K562 (cell line): ENCODE results near the gene PITPNM3. TPM values are rescaled to one million over a fixed set of nuclear protein-coding genes. Genes with fewer than 3 reads are reported as not detected.

Experiments
- ATAC-seq: fragments of 200-7000 bp; cut with Tn5 transposase; 3 replicates; pipeline ENCODE4 v1.9.1; 2020; ENCODE audit warnings: moderate library complexity
- BruUV-seq: library from RNA; stranded (reverse); fragments of 400-500 nt; replicated peaks from 2 replicates; lab custom pipeline; 2021; lab: Mats Ljungman, UMichigan
- CTCF ChIA-PET: fragments of 300-600 bp; formaldehyde crosslinking; extraction: SDS; loops from one replicate; lab custom pipeline; 2021; ENCODE audit warnings: low intra/inter-chr PET ratio; lab: Yijun Ruan, JAX
- POLR2A ChIA-PET: fragments of 300-600, 350-650 bp; sonication (Branson Sonifier 250); formaldehyde crosslinking; extraction: SDS; loops from one replicate; lab custom pipeline; 2021; ENCODE audit warnings: antibody characterized with exemption, inconsistent platforms; lab: Yijun Ruan, JAX
- DNase-seq, 4 experiments: peaks; one replicate each; pipeline versions ENCODE4 v3.0.0 to v3.0.0-alpha.2; 2011 to 2018; ENCODE audit warnings: low spot score in 3 of 4, mixed read lengths in 3 of 4; ENCODE audit errors: extremely low read depth in 1 of 4
- FAIRE-seq: peaks from 2 replicates; lab custom pipeline; 2011; peaks lifted over from hg19 to GRCh38; lab: Jason Lieb, UNC
- H2AFZ ChIP-seq: 2 replicates; pipeline ENCODE4 v1.6.0; 2011; ENCODE audit warnings: low read depth, low read length, control low read depth, inconsistent platforms
- H3K27ac ChIP-seq: fragments of 200-600 bp; 3 replicates; pipeline ENCODE4 v1.8.0; 2011; ENCODE audit warnings: low read depth, mild to moderate bottlenecking, control low read depth, inconsistent platforms, low read length, moderate library complexity, mixed read lengths; ENCODE audit errors: extremely low read depth
- H3K27me3 ChIP-seq, 2 experiments: fragments of 300-600 bp in 1 of 2; 2 replicates in 1 of 2; 3 replicates in 1 of 2; pipeline versions ENCODE4 v1.6.0 to v1.8.0; 2011; ENCODE audit warnings: inconsistent platforms in 2 of 2, low read length in 2 of 2, mild to moderate bottlenecking in 1 of 2, mixed read lengths in 1 of 2, moderate library complexity in 1 of 2; ENCODE audit not compliant: control insufficient read depth in 2 of 2, insufficient read depth in 2 of 2
- H3K36me3 ChIP-seq: fragments of 300-600 bp; 3 replicates; pipeline ENCODE4 v1.8.0; 2011; ENCODE audit warnings: mild to moderate bottlenecking, low read length, inconsistent platforms; ENCODE audit not compliant: control insufficient read depth, insufficient read depth
- H3K4me1 ChIP-seq, 2 experiments: fragments of 200-600 bp in 1 of 2; replicated peaks in 1 of 2; 2 replicates in 1 of 2; 3 replicates in 1 of 2; pipeline versions ENCODE4 v1.5.1 to v1.8.0; 2011; ENCODE audit warnings: inconsistent platforms in 2 of 2, low read length in 2 of 2, mild to moderate bottlenecking in 1 of 2, mixed read lengths in 1 of 2, moderate library complexity in 1 of 2; ENCODE audit not compliant: control insufficient read depth in 2 of 2, insufficient read depth in 2 of 2
- H3K4me2 ChIP-seq: 2 replicates; pipeline ENCODE4 v1.6.1; 2011; ENCODE audit warnings: low read length, control low read depth, inconsistent platforms, mixed read lengths; ENCODE audit not compliant: insufficient read depth
- H3K4me3 ChIP-seq: fragments of 200-600 bp; sonication (generic), shearing (Covaris generic); 2 replicates; pipeline ENCODE4 v1.5.1; 2016; ENCODE audit warnings: control low read depth, inconsistent platforms
- H3K79me2 ChIP-seq: fragments of 200-600 bp; 3 replicates; pipeline ENCODE4 v1.8.0; 2011; ENCODE audit warnings: low read length, inconsistent platforms; ENCODE audit not compliant: control insufficient read depth, insufficient read depth
- H3K9ac ChIP-seq, 2 experiments: 2 replicates each; pipeline versions ENCODE4 v1.6.0 to v1.6.1; 2011; ENCODE audit warnings: low read depth in 2 of 2, low read length in 2 of 2, control low read depth in 1 of 2, inconsistent platforms in 1 of 2, mild to moderate bottlenecking in 1 of 2, mixed read lengths in 1 of 2; ENCODE audit not compliant: insufficient read depth in 1 of 2
- H3K9me1 ChIP-seq: one replicate; pipeline ENCODE4 v1.6.0; 2011; ENCODE audit warnings: inconsistent platforms, mild to moderate bottlenecking, low read length, moderate library complexity; ENCODE audit not compliant: control insufficient read depth, insufficient read depth
- H3K9me3 ChIP-seq: replicated peaks from 2 replicates; pipeline ENCODE4 v1.5.1; 2011; ENCODE audit warnings: low read depth, low read length, inconsistent platforms; ENCODE audit not compliant: control insufficient read depth, insufficient read depth
- H4K20me1 ChIP-seq: replicated peaks from 2 replicates; pipeline ENCODE4 v1.6.1; 2011; ENCODE audit warnings: low read length, inconsistent platforms, mixed read lengths; ENCODE audit not compliant: control insufficient read depth, insufficient read depth
- BCOR ChIP-seq: fragments of 450-650 bp; IDR thresholded peaks from 2 replicates; pipeline ENCODE4 v1.6.1; 2016
- CEBPG ChIP-seq, 3 experiments: fragments of 200-800 bp in 1 of 3; sonication (Bioruptor generic) in 1 of 3; sonication (generic) in 1 of 3; formaldehyde crosslinking in 1 of 3; IDR thresholded peaks in 2 of 3; conservative IDR thresholded peaks in 1 of 3; 2 replicates each; pipeline versions ENCODE4 v1.6.1 to v1.8.0; 2016 to 2022; ENCODE audit warnings: missing compliant biosample characterization in 2 of 3, missing genetic modification characterization in 2 of 3, mild to moderate bottlenecking in 1 of 3, missing genetic modification reagents in 1 of 3
- DIDO1 ChIP-seq: fragments of 450-650 bp; IDR thresholded peaks from 2 replicates; pipeline ENCODE4 v1.6.1; 2016; ENCODE audit warnings: low read depth, missing biosample characterization, missing genetic modification characterization
- DPF2 ChIP-seq: fragments of 450-650 bp; IDR thresholded peaks from 2 replicates; pipeline ENCODE4 v1.6.1; 2016
- ETV5 ChIP-seq: sonication (generic); formaldehyde crosslinking; IDR thresholded peaks from 2 replicates; pipeline ENCODE4 v1.4.0; 2020; ENCODE audit warnings: low read depth, mild to moderate bottlenecking, missing genetic modification reagents
- GTF2A2 ChIP-seq: IDR thresholded peaks from 2 replicates; pipeline ENCODE4 v1.6.1; 2016; ENCODE audit warnings: mild to moderate bottlenecking, missing genetic modification characterization, missing compliant biosample characterization
- JUNB ChIP-seq: fragments of 450-650 bp; formaldehyde crosslinking; conservative IDR thresholded peaks from 2 replicates; pipeline ENCODE4 v1.4.0; 2020; ENCODE audit warnings: mild to moderate bottlenecking
- TEAD4 ChIP-seq, 2 experiments: sonication (generic) in 1 of 2; formaldehyde crosslinking in 1 of 2; IDR thresholded peaks; 2 replicates each; pipeline versions ENCODE4 v1.6.1 to v1.8.0; 2012 to 2022; ENCODE audit warnings: borderline replicate concordance in 1 of 2, inconsistent platforms in 1 of 2, low read length in 1 of 2, mild to moderate bottlenecking in 1 of 2, missing genetic modification reagents in 1 of 2
- WHSC1 ChIP-seq: IDR thresholded peaks from one replicate; pipeline ENCODE4 v1.6.1; 2012; ENCODE audit warnings: low read length, control low read depth, inconsistent platforms
- ZNF174 ChIP-seq: fragments of 250-450 bp; sonication (Bioruptor Pico); IDR thresholded peaks from 2 replicates; pipeline ENCODE4 v1.4.0; 2020; ENCODE audit warnings: mild to moderate bottlenecking
- ZNF197 ChIP-seq: fragments of 200-800 bp; sonication (Bioruptor generic); IDR thresholded peaks from 2 replicates; pipeline ENCODE4 v1.6.1; 2016; ENCODE audit warnings: low read depth, missing genetic modification characterization, missing compliant biosample characterization
- ZNF263 ChIP-seq: sonication (generic); formaldehyde crosslinking; IDR thresholded peaks from 2 replicates; pipeline ENCODE4 v1.8.0; 2022; ENCODE audit warnings: mild to moderate bottlenecking, missing genetic modification reagents, borderline replicate concordance
- ZNF586 ChIP-seq: fragments of 450-650 bp; formaldehyde crosslinking; conservative IDR thresholded peaks from 2 replicates; pipeline ENCODE4 v1.4.0; 2020; ENCODE audit warnings: mild to moderate bottlenecking, moderate library complexity
- WGBS: fragments of 100-300 bp; shearing (Covaris generic); methylation state at CpG from one replicate; pipeline ENCODE4 v1.1.6; 2016; ENCODE audit warnings: low coverage, mixed read lengths; ENCODE audit not compliant: insufficient coverage; ENCODE audit errors: missing lambda C conversion rate; 5-methylcytosine and 5-hydroxymethylcytosine counted together
- in situ Hi-C: fragments of 300-500 bp; cut with MboI; formaldehyde crosslinking; loops from 4 replicates; pipeline ENCODE4 v1.15.0; 2018; ENCODE audit warnings: inconsistent platforms, mixed read lengths
- intact Hi-C: fragments of 100-400 bp; cut with micrococcal nuclease; formaldehyde crosslinking; loops from 2 replicates; pipeline ENCODE4 v1.14.2; 2022
- polyA plus RNA-seq, 8 experiments: library from polyadenylated mRNA; depleted of rRNA in 4 of 8; stranded (reverse) in 5 of 8; unstranded in 3 of 8; fragments of >200 nt; fragmentation: Nextera tagmentation in 2 of 8; fragmentation: Illumina TruSeq in 1 of 8; extraction: Ambion mirVana in 2 of 8; extraction: Trizol in 1 of 8; gene quantifications; 2 replicates each; pipeline versions ENCODE4 v1.2.1 to v1.2.3, GENCODE V29; 2011 to 2014; ENCODE audit warnings: inconsistent platforms in 1 of 8, missing spikeins in 1 of 8
- total RNA-seq, 7 experiments: library from RNA; depleted of rRNA in 6 of 7; stranded (reverse); fragments of >200 nt in 6 of 7; fragmentation: Illumina TruSeq in 2 of 7; extraction: Trizol in 2 of 7; gene quantifications; 2 replicates each; pipeline versions ENCODE4 v1.2.1 to v1.2.3, GENCODE V29; 2011 to 2021; ENCODE audit warnings: low replicate concordance in 1 of 7
- TF ChIP-seq, protein P1 (sequence below): fragments of 250-450 bp; sonication (Bioruptor Pico); IDR thresholded peaks from 2 replicates; pipeline ENCODE4 v1.8.0; 2021; ENCODE audit warnings: moderate library complexity, mild to moderate bottlenecking, inconsistent platforms
- TF ChIP-seq, protein P2 (sequence below): sonication (generic); formaldehyde crosslinking; IDR thresholded peaks from 2 replicates; pipeline ENCODE4 v1.9.0; 2022; ENCODE audit warnings: mild to moderate bottlenecking, missing genetic modification reagents
- TF ChIP-seq, protein P3 (sequence below): fragments of 450-650 bp; IDR thresholded peaks from 2 replicates; pipeline ENCODE4 v1.6.1; 2014; ENCODE audit warnings: low read depth, mild to moderate bottlenecking, moderate library complexity, borderline replicate concordance

Gene PITPNM3
- total and polyA plus RNA-seq, 9 of the 15 experiments (the other 6 are each of a cell fraction or from before 2014, with no cell fraction given): 0.14 to 0.38 (median 0.22) TPM; not detected in 2

DNA sequence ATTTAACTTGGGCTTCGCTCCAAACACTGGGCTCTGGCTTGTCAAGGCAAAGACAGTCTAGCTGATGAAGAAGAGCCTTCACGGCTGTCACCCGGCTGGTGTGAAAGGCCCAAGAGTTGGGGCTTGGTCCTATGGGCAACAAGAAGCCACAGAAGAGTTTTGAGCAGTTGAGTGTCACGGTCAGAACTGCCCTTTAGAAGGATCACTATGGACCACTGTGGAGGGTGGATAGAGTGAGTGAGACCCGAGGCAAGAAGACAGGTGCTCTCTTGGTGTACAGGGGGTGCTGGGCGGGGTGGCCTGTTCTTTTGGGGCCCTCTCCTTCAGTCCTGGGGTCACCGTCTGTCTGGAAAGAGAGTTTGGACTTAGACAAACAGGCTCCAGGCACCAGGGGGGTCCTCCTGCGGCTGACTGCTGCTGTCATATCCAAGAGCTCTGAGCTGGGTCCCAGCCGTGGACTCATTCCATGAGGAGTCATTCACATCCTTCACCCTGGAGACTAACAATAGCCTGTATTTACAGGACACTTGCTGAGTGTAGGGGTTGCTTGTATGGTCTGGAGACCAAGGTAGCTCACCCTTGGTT, 109.7 kb downstream of the PITPNM3 start:
- intact Hi-C loops (no loop called here), in situ Hi-C loops (loop anchor here (25.0 kb wide), 1 partner anchor 1209 kb away; the partner anchor contains the start of gene SCIMP)
- Histone ChIP-seq H3K9me3 (no peaks in the 10 kb centered on the region), H3K9me1 (no peaks in the 10 kb centered on the region), H2AFZ (no peak overlapping the region), H3K4me2 (no peak overlapping the region), H4K20me1 (no peaks in the 10 kb centered on the region), H3K79me2 (no peaks in the 10 kb centered on the region), H3K27me3 (no peaks in the 10 kb centered on the region), H3K27ac (no peak overlapping the region), H3K36me3 (no peaks in the 10 kb centered on the region), H3K4me3 (no peak overlapping the region), H3K4me1 (peaks cover 5 to 16% of the 10 kb centered on the region in 2 experiments; a peak in 4 of 5 replicates), H3K9ac (no peak overlapping the region)
- ChIA-PET CTCF (no interaction called here), POLR2A (interaction anchor here (1.0 kb wide), 1 partner anchor 11 kb away, joined by 4 read pairs; no protein-coding TSS in a partner anchor)
- ATAC-seq: no peak
- BruUV-seq: no TSS peak
- no peak for DNase-seq
- no peak for FAIRE-seq
- WGBS: 73% methylated on average over 7 of the region's 9 CpGs
- TF ChIP-seq, protein P1, sequence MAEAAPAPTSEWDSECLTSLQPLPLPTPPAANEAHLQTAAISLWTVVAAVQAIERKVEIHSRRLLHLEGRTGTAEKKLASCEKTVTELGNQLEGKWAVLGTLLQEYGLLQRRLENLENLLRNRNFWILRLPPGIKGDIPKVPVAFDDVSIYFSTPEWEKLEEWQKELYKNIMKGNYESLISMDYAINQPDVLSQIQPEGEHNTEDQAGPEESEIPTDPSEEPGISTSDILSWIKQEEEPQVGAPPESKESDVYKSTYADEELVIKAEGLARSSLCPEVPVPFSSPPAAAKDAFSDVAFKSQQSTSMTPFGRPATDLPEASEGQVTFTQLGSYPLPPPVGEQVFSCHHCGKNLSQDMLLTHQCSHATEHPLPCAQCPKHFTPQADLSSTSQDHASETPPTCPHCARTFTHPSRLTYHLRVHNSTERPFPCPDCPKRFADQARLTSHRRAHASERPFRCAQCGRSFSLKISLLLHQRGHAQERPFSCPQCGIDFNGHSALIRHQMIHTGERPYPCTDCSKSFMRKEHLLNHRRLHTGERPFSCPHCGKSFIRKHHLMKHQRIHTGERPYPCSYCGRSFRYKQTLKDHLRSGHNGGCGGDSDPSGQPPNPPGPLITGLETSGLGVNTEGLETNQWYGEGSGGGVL (CRISPR knock-in tag): no peak
- no peak for TF ChIP-seq WHSC1
- no peak for TF ChIP-seq ZNF263 (CRISPR knock-in tag)
- TF ChIP-seq TEAD4 (IDR thresholded peaks at IDR 0.05; ENCODE audit: low read length): no peak
- TF ChIP-seq TEAD4 (CRISPR knock-in tag; IDR thresholded peaks at IDR 0.05; ENCODE audit: borderline replicate concordance): no peak
- TF ChIP-seq, protein P2, sequence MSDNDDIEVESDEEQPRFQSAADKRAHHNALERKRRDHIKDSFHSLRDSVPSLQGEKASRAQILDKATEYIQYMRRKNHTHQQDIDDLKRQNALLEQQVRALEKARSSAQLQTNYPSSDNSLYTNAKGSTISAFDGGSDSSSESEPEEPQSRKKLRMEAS (CRISPR knock-in tag): no peak
- no peak for TF ChIP-seq DIDO1 (tag)
- TF ChIP-seq ZNF197 (CRISPR knock-in tag): no peak
- TF ChIP-seq ZNF586 (CRISPR knock-in tag): no peak
- no peak for TF ChIP-seq ZNF174 (CRISPR knock-in tag)
- TF ChIP-seq CEBPG (CRISPR knock-in tag; IDR thresholded peaks at IDR 0.05): no peak
- no peak for TF ChIP-seq CEBPG (tag; conservative IDR thresholded peaks at IDR 0.05 in 1 of 2, IDR thresholded peaks at IDR 0.05 in 1 of 2)
- no peak for TF ChIP-seq GTF2A2 (tag)
- TF ChIP-seq, protein P3, sequence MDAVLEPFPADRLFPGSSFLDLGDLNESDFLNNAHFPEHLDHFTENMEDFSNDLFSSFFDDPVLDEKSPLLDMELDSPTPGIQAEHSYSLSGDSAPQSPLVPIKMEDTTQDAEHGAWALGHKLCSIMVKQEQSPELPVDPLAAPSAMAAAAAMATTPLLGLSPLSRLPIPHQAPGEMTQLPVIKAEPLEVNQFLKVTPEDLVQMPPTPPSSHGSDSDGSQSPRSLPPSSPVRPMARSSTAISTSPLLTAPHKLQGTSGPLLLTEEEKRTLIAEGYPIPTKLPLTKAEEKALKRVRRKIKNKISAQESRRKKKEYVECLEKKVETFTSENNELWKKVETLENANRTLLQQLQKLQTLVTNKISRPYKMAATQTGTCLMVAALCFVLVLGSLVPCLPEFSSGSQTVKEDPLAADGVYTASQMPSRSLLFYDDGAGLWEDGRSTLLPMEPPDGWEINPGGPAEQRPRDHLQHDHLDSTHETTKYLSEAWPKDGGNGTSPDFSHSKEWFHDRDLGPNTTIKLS: no peak
- TF ChIP-seq BCOR: no peak
- TF ChIP-seq ETV5 (CRISPR knock-in tag): no peak
- TF ChIP-seq JUNB (CRISPR knock-in tag): no peak
- no peak for TF ChIP-seq DPF2
